ENCODE data around the gene SET. TPM values are rescaled to one million over a fixed set of nuclear protein-coding genes. Genes with fewer than 3 reads are reported as not detected.

Gene SET
- polyA plus RNA-seq, 3 donors, result 503 to 755 (median 654) TPM

- no peak for DNase-seq (ENCODE audit: extremely low read depth in 1 of 11, low read depth in 9 of 11, low spot score in 4 of 11)
These were observed 14.8 kb downstream of the SET start for GRCh38 chr9:128703616-128704355.

DNA sequence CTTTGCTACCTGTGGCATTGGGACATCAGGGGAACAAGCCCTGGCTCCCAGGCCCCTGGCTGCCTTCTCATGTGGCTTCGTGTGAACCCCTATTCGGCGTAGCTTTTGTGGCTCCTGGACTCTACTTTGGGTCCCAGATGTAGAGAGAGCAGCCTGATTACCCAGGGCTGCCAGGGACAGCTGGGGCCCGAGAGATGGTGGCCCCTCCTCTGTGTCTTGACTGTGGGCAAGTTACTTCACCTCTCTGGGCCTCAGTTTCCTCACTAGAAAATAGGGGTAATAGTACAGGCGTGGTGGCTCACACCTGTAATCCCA lies 15.3 kb downstream of the SET start:
- no peak for DNase-seq (ENCODE audit: extremely low read depth in 1 of 11, low read depth in 9 of 11, low spot score in 4 of 11)

DNA sequence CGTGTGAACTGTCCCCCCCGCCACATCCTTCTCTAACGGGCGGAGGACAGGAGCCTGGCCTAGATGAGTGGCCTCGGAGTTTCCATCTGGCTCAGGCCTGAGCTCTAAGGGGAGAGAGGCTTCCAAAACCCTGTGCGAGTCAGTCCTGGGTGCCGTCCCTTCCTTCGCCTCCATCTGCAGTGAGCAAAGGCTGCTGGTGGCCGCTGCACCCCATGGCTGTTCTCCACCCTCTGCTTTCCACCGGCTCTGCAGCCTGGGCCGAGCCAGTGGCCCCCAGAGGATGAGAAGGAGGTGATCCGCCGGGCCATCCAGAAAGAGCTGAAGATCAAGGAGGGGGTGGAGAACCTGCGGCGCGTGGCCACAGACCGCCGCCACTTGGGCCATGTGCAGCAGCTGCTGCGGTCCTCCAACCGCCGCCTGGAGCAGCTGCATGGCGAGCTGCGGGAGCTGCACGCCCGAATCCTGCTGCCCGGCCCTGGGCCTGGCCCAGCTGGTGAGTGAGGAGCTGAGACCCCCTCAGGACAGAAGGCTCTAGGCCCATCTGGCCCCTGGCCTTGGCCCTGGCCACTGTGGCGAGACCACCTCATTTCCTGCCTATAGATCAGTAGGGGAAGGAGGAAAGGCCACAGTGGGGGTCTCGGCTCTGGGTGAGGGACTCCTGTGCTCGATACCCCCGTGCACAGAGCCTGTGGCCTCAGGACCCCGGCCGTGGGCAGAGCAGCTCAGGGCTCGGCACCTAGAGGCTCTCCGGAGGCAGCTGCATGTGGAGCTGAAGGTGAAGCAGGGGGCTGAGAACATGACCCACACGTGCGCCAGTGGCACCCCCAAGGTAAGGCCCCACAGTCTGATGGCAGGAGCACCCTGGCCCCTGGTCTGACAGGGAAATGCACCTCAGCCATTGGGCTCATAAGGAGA lies 16.3 kb downstream of the SET start:
- DNase-seq (ENCODE audit: extremely low read depth in 1 of 11, low read depth in 9 of 11, low spot score in 4 of 11), result no peak

GRCh38 chr9:128706045-128706444 lies 17.0 kb downstream of the SET start:
- DNase-seq (ENCODE audit: extremely low read depth in 1 of 11, low read depth in 9 of 11, low spot score in 4 of 11), result no peak

DNA sequence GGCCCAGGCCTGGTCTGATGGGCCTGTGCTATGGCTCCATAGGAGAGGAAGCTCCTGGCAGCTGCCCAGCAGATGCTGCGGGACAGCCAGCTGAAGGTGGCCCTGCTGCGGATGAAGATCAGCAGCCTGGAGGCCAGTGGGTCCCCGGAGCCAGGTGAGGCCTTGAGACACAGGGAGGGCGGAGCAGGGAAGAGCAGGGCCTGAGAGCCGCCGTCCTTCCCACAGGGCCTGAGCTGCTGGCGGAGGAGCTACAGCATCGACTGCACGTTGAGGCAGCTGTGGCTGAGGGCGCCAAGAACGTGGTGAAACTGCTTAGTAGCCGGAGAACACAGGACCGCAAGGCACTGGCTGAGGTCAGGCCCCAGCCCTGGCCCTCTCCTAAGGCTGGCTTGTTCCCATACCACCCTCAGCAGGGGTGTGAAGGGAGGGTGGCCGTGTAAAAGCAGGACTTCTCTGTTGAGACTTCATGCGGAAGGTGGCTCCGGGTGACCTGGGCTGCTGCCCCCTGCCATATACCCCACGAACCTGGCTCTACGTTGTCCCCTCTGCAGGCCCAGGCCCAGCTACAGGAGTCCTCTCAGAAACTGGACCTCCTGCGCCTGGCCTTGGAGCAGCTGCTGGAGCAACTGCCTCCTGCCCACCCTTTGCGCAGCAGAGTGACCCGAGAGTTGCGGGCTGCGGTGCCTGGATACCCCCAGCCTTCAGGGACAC lies 17.8 kb downstream of the SET start:
- no peak for DNase-seq (ENCODE audit: extremely low read depth in 1 of 11, low read depth in 9 of 11, low spot score in 4 of 11)

DNA sequence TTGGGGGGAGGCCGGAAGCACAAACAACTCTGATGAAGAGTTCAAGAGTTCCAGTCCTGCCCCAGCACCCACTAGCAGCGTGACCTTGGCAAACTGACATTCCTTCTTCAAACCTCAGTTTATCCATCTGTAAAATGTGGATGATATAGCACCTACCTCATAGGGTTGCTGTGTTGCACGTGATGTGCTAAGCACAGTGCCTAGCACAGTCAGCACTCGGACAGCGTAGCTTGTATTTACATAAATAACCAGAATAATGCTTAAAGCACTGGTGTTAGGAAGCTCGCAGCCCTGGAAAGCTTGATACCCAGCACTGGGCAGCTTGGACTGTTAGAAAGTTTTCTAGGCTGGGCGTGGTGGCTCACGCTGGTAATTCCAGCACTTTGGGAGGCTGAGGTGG lies 18.4 kb downstream of the SET start:
- no peak for DNase-seq (ENCODE audit: extremely low read depth in 1 of 11, low read depth in 9 of 11, low spot score in 4 of 11)

GRCh38 chr9:128712451-128713410 lies 23.7 kb downstream of the SET start:
- DNase-seq (ENCODE audit: extremely low read depth in 1 of 11, low read depth in 9 of 11, low spot score in 4 of 11), result no peak

- DNase-seq (ENCODE audit: extremely low read depth in 1 of 11, low read depth in 9 of 11, low spot score in 4 of 11), result no peak
These were observed 24.4 kb downstream of the SET start for GRCh38 chr9:128713411-128713780.

DNA sequence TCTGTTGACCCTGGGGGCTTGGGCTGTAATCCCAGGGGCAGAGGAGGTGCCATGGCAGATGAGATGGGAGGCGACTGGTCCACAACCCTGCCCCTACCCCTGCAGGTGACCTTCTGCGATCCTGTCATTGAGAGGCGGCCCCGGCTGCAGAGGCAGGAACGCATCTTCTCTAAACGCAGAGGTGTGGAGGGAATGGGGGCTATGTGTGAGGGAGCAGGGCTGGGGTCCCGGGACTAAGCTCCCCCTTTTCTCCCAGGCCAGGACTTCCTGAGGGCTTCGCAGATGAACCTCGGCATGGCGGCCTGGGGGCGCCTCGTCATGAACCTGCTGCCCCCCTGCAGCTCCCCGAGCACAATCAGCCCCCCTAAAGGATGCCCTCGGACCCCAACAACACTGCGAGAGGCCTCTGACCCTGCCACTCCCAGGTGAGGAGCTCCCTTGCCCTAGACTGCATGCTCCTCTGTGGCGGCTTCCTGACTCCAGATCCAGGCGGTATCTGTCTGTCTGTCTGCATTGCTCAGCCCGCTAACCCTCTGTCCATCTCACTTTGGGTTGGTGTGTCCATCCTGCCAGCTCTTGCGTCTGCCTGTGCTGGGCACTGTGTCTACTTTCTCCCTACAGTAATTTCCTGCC lies 25.0 kb downstream of the SET start:
- no peak for DNase-seq (ENCODE audit: extremely low read depth in 1 of 11, low read depth in 9 of 11, low spot score in 4 of 11)

- DNase-seq (ENCODE audit: extremely low read depth in 1 of 11, low read depth in 9 of 11, low spot score in 4 of 11), result no peak
These were observed 25.8 kb downstream of the SET start for GRCh38 chr9:128714586-128715435.

GRCh38 chr9:128715436-128715750 lies 26.4 kb downstream of the SET start:
- DNase-seq (ENCODE audit: extremely low read depth in 1 of 11, low read depth in 9 of 11, low spot score in 4 of 11), result no peak

DNA sequence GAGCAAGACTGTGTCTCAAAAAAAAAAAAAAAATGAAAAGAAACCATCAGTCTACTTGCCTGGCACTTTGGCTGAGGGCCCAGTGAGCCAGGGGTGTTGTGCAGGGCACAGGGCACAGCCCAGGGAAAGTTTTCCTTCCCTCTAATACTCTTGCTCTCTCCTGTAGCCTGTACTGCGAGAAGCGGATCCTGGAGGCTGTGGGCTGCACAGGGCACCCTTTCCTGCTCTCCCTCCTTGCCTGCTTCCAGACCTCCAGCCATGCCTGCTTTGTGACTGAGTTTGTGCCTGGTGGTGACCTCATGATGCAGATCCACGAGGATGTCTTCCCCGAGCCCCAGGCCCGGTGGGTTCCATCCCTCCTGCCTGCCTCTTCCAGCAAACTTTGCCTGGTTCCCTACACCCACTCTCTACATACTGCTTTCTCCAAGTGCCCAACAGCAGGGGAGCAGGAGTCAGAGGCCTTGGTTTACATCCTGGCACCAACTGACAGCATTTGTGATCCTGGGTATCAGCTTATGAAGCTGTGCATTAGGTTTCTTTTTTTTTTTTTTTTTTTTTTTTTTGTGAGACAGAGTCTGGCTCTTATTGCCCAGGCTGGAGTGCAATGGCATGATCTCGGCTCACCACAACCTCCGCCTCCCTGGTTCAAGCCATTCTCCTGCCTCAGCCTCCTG lies 27.7 kb downstream of the SET start:
- DNase-seq (ENCODE audit: extremely low read depth in 1 of 11, low read depth in 9 of 11, low spot score in 4 of 11), result no peak

GRCh38 chr9:128718047-128718446 lies 29.0 kb downstream of the SET start:
- no peak for DNase-seq (ENCODE audit: extremely low read depth in 1 of 11, low read depth in 9 of 11, low spot score in 4 of 11)

- no peak for DNase-seq (ENCODE audit: extremely low read depth in 1 of 11, low read depth in 9 of 11, low spot score in 4 of 11)
These were observed 29.5 kb downstream of the SET start for GRCh38 chr9:128718475-128718874.

GRCh38 chr9:128719919-128720605 lies 31.0 kb downstream of the SET start:
- no peak for DNase-seq (ENCODE audit: extremely low read depth in 1 of 11, low read depth in 9 of 11, low spot score in 4 of 11)

DNA sequence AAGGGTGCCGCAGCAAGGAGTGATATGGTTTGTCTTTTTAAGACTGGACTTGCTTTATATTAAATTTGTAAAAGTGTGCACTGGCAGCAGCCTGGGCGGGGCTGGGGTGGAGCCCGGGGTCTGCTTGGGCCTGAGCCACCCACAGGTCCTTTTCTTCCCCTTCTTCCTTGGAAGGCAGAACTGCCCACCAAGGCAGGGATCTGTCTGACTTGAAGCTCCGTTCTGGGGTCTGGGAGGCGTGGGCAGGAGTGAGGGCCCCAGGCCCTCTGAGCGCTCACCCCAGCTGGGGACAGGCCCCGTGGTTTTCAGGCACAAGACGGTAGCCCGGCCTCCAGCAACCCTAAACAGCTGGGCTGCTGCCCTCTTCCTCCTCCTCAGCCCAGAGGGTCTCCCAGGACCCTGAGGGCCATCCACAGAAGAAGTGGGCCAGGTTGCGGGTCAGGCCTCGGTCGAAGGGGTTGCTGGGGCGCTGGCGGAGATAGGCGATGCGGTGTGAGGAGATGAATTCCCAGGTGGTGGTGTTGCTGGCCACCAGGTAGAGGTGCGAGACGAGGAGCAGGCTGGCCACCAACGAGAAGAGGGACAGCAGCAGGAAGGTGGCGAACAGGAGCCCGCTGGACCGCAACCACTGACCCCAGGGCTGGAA lies 31.9 kb downstream of the SET start:
- DNase-seq (ENCODE audit: extremely low read depth in 1 of 11, low read depth in 9 of 11, low spot score in 4 of 11), result no peak

Data from renal cortex interstitium (tissue), 11 donors.